Mononuclear cell (primary cell): ENCODE results near the gene HIPK1. TPM values are rescaled to one million over a fixed set of nuclear protein-coding genes. Genes with fewer than 3 reads are reported as not detected.

Experiments
- H3K27me3 ChIP-seq: 2 replicates; pipeline ENCODE4 v1.6.0; 2011; ENCODE audit warnings: low read length, control low read depth; ENCODE audit not compliant: insufficient read depth
- H3K4me1 ChIP-seq: 2 replicates; pipeline ENCODE4 v1.5.1; 2011; ENCODE audit warnings: mild to moderate bottlenecking, low read length, control low read depth; ENCODE audit not compliant: insufficient read depth
- H3K4me3 ChIP-seq: 2 replicates; pipeline ENCODE4 v1.5.1; 2011; ENCODE audit warnings: mild to moderate bottlenecking, low read length, moderate library complexity
- H3K9me3 ChIP-seq: 2 replicates; pipeline ENCODE4 v1.5.1; 2011; ENCODE audit warnings: low read depth, mild to moderate bottlenecking, control low read depth, low read length
- total RNA-seq: library from RNA; depleted of rRNA; stranded (reverse); fragments of >200 nt; gene quantifications from one replicate; pipeline ENCODE4 v1.2.3, GENCODE V29; 2012

HIPK1 gene
- total RNA-seq, 1 donor: 99.5 TPM

DNA sequence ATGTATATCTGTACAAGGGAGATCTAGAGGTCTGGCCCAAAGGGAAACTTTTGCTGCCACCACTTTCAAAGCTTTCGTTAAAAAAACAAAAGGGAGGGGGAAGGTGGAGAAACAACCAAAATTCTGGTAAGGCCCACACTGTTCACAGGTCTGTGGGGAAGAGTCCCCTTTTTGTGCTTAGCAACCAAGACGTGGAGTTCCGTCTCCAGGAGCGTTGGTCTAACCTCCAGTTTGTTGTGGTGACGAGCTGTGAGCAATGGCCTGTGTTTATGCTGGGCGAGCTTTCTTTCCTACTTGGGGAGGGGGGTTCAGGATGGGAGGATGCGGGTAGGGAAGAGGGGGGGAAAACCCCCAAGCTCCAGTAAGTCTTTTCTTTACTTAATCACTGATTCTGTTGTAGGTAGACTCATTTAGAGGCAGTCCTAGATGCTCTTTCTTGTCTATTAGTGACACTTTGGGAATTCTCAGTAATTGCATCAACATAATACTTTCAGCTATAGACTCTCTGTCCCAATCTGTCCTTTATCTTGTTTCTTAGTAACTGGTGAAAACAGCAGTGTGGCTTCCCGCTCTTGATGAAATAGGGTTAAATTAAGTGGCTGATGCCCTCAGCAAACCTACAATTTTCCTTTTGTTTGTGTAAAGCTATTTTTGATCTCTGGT lies 1.5 kb downstream of the HIPK1 start:
- no peaks in the 10 kb centered on the region for H3K27me3 ChIP-seq
- peak overlapping the region; percentile 89 for H3K4me3 ChIP-seq
- peaks cover 59% of the 10 kb centered on the region for H3K4me1 ChIP-seq

DNA sequence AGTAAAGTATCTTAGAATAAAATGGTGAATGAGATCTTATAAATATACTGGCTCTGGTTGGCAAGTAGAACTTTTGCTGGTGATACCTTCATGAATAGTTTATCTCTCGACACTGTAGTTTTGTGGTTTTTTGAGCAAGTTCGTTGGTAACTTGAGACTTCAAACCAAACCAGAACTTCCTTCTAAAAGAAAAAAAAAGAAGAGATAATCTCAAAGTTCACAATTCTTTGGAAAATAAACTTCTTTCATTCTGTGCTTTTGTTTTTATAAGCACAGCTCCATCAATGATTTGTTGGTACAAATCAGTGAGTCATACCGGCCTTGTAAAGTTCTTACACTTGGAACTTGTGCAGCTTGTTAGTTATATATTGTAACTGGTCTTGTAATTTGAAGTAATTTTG lies 2.3 kb downstream of the HIPK1 start:
- Histone ChIP-seq H3K4me1 (peaks cover 66% of the 10 kb centered on the region), H3K27me3 (no peaks in the 10 kb centered on the region), H3K4me3 (peak overlapping the region; percentile 89), H3K9me3 (no peaks in the 10 kb centered on the region)

More for the DNA sequence above, 1.5 kb downstream of the HIPK1 start:
- no peaks in the 10 kb centered on the region for H3K9me3 ChIP-seq

DNA sequence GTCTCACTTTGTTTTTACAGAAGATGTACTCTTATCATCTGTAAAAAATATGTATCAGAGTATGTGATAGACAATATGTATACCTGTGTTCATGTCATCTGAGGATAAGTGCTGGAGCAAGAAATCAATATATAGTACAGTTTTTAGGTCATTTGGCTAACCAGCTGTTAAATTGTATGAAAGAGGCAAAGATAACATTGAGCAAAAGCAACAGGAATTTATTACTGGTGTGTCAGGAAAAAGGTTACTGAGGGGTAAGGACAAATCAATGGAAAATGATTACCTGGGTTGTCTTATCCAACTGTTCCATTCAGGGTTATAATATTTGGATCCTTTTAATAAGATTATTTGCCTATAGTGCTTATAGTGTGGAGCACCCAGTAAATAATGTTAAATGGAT lies 4.9 kb downstream of the HIPK1 start:
- Histone ChIP-seq H3K4me1 (peaks cover 77% of the 10 kb centered on the region), H3K4me3 (no peak overlapping the region), H3K9me3 (no peaks in the 10 kb centered on the region), H3K27me3 (no peaks in the 10 kb centered on the region)

GRCh38 chr1:113934511-113935055 lies 5.5 kb downstream of the HIPK1 start:
- H3K4me1 ChIP-seq: peaks cover 83% of the 10 kb centered on the region
- H3K27me3 ChIP-seq: no peaks in the 10 kb centered on the region
- no peaks in the 10 kb centered on the region for H3K9me3 ChIP-seq
- H3K4me3 ChIP-seq: no peak overlapping the region

DNA sequence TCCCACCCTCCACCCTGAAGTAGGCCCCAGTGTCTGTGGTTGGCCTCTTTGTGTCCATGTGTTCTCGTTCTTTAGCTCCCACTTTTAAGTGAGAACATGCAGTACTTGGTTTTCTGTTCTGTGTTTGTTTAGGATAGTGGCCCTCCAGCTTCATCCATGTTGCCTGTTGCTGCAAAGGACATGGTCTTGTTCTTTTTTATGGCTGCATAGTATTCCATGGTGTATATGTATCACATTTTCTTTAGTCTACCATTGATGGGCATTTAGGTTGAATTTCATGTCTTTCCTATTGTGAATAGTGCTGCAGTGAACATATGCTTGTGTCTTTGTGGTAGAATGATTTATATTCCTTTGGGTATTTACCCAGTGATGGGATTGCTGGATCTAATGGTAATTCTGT lies 6.1 kb downstream of the HIPK1 start:
- no peaks in the 10 kb centered on the region for H3K27me3 ChIP-seq

GRCh38 chr1:113935970-113936369 lies 6.8 kb downstream of the HIPK1 start:
- no peak overlapping the region for H3K4me3 ChIP-seq

More for the DNA sequence above, 6.1 kb downstream of the HIPK1 start:
- Histone ChIP-seq H3K9me3 (no peaks in the 10 kb centered on the region), H3K4me3 (no peak overlapping the region), H3K4me1 (peaks cover 89% of the 10 kb centered on the region)

GRCh38 chr1:113937146-113937545 lies 8.0 kb downstream of the HIPK1 start:
- H3K27me3 ChIP-seq: no peaks in the 10 kb centered on the region
- H3K4me1 ChIP-seq: peaks cover 87% of the 10 kb centered on the region
- H3K9me3 ChIP-seq: no peaks in the 10 kb centered on the region
- no peak overlapping the region for H3K4me3 ChIP-seq

More at GRCh38 chr1:113935970-113936369, 6.8 kb downstream of the HIPK1 start:
- Histone ChIP-seq H3K9me3 (no peaks in the 10 kb centered on the region), H3K4me1 (peaks cover 92% of the 10 kb centered on the region), H3K27me3 (no peaks in the 10 kb centered on the region)

DNA sequence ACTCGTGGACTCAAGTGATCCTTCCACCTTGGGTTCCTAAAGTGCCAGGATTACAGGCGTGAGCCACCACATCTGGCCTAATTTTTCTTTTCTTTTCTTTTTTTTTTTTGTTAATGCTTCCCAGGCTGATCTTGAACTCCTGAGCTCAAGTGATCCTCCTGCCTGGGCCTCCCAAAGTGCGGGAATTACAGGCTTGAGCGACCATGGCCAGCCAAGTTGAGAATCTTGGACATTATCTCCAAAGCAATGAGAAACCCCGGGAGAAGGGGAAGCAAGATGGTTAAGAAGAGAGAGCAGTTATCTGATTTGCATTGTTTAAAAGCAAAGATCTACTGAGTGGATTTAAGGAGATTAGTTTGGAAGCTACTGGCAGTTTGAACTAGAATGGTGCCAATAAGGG lies 9.1 kb downstream of the HIPK1 start:
- peaks cover 79% of the 10 kb centered on the region for H3K4me1 ChIP-seq
- H3K27me3 ChIP-seq: no peaks in the 10 kb centered on the region
- H3K4me3 ChIP-seq: no peak overlapping the region
- H3K9me3 ChIP-seq: no peaks in the 10 kb centered on the region

GRCh38 chr1:113940365-113941244 lies 11.5 kb downstream of the HIPK1 start:
- Histone ChIP-seq H3K9me3 (no peaks in the 10 kb centered on the region), H3K27me3 (no peaks in the 10 kb centered on the region), H3K4me1 (peaks cover 73% of the 10 kb centered on the region), H3K4me3 (no peak overlapping the region)

DNA sequence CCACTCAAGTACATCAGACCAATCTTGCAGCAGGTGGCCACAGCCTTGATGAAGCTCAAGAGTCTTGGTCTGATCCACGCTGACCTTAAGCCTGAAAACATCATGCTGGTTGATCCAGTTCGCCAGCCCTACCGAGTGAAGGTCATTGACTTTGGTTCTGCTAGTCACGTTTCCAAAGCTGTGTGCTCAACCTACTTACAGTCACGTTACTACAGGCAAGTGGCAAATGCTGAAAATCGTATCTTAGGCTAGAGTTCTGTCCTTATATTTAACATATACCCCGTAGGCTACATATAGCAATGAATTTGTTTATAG lies 12.1 kb downstream of the HIPK1 start:
- no peak overlapping the region for H3K4me3 ChIP-seq
- H3K4me1 ChIP-seq: peaks cover 73% of the 10 kb centered on the region
- H3K27me3 ChIP-seq: no peaks in the 10 kb centered on the region
- H3K9me3 ChIP-seq: no peaks in the 10 kb centered on the region

- Histone ChIP-seq H3K4me3 (no peak overlapping the region), H3K9me3 (no peaks in the 10 kb centered on the region), H3K27me3 (no peaks in the 10 kb centered on the region), H3K4me1 (peaks cover 72% of the 10 kb centered on the region)
Measured at GRCh38 chr1:113942527-113942926, 13.4 kb downstream of the HIPK1 start.

GRCh38 chr1:113943028-113943811 lies 14.1 kb downstream of the HIPK1 start:
- Histone ChIP-seq H3K9me3 (no peaks in the 10 kb centered on the region), H3K27me3 (no peaks in the 10 kb centered on the region), H3K4me3 (no peak overlapping the region), H3K4me1 (peaks cover 70% of the 10 kb centered on the region)

DNA sequence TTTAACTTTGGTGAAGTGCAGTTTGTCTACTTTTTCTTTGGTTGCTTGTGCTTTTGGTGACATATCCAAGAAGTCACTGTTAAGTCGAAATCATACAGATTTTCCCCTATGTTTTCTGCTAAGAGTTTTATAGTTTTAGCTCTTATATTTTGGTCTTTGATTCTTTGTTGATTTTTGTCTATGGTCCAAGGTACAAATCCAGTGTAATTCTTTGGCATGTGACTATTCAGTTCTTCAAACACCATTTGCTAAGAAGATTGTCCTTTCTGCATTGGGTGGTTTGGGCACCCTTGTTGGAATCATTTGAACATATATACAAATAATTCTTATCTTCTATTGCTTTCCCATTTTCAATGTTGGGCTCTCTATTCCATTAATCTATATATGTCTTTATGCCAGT lies 16.2 kb downstream of the HIPK1 start:
- Histone ChIP-seq H3K4me1 (peaks cover 58% of the 10 kb centered on the region), H3K27me3 (no peaks in the 10 kb centered on the region), H3K4me3 (no peak overlapping the region), H3K9me3 (no peaks in the 10 kb centered on the region)

DNA sequence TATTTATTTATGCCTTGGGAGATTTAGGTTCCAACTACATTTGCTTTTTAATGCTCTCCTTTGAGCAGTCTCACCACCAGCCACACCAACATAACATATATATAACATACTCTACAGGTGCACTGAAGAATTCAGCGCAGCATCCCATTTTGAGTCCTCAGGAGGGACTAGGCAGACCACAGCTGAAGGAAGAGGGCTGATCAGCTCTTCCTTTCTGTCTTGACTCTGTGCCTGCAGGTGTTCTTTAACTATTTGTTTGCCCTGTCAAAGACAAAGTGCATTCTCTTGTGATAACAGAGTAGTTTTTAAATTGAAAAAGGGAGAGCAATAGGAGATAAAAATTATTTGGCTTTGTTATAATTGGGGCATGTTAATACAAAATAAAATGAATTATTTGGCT lies 17.0 kb downstream of the HIPK1 start:
- H3K27me3 ChIP-seq: no peaks in the 10 kb centered on the region
- peaks cover 50% of the 10 kb centered on the region for H3K4me1 ChIP-seq
- H3K9me3 ChIP-seq: no peaks in the 10 kb centered on the region
- H3K4me3 ChIP-seq: no peak overlapping the region
